Measurements from ENCODE around the gene RHBDF2.

RHBDF2 gene

DNA sequence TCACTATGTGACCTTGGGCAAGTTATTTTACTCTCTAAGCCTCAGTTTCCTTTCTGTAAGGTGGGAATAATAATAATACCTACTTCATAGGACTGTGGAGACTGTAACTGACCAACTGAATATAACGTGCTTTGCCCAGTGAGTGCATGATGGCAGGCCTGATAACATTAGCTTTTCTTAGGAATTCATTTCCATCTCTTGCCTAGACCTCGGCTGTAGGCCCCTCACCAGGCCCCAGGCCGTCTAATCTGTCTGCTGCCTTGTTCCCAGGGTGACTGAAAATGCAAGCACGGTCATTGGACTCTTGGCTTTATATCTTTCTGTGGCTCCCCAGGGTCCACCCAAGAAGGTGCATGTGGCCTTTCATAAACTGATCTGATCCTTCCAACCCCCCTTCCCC, 41.5 kb downstream of the RHBDF2 start:
- DNase-seq (ENCODE audit: low read depth): no peak

DNA sequence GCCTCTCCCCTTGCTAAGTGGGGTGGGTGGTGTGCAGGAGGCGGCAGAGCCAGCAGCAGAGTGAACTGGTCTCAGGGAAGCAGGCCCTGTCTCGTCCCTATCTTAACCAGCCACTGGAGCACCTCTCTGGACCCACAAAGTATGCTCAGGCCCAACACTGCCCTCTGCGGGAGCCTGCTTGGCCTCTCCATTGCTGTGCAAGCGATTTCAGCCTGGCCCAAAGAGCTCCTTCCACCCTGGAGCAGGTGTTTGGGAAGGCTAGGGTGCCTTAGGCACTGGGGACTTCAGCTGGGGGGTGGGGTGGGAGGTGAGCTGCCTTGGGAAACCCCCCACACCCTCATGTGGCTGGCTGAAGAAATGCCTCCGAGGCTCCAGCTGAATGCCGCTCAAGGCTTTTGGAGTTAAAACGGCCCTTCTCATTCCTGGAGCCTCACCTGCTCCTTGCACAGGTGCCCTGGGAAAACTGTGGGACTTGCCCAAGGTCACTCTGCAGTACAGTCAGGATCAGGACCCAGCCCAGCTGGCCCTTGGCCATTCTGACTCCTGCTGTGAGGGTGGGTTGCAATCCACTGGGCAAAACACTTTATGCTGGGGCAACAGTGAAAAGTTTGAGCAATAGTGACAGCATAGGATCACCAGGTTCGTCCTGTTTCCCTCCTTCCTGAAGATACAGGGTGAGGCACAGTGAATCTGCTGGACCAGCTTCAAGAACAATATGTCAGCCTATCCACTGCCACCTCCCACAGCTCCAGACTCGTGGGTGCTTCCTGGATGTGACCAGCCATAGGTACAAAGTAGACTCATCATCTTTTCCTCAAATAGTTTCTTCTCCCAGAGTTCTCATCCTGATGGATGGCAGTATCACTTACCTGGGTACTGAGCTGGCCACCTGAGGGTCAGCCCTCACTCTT, 42.4 kb downstream of the RHBDF2 start:
- DNase-seq (ENCODE audit: low read depth): no peak

- no peak for DNase-seq (ENCODE audit: low read depth)
Measured at GRCh38 chr17:76453431-76453743, 47.8 kb downstream of the RHBDF2 start.

GRCh38 chr17:76452660-76453430, 48.4 kb downstream of the RHBDF2 start, which contains the start of gene UBE2O:
UBE2O (minus strand) TSS chr17:76453152; CDS start chr17:76453141, 11 bp downstream.
- no peak for DNase-seq (ENCODE audit: low read depth)

GRCh38 chr17:76452127-76452659, 49.0 kb downstream of the RHBDF2 start:
- no peak for DNase-seq (ENCODE audit: low read depth)

DNA sequence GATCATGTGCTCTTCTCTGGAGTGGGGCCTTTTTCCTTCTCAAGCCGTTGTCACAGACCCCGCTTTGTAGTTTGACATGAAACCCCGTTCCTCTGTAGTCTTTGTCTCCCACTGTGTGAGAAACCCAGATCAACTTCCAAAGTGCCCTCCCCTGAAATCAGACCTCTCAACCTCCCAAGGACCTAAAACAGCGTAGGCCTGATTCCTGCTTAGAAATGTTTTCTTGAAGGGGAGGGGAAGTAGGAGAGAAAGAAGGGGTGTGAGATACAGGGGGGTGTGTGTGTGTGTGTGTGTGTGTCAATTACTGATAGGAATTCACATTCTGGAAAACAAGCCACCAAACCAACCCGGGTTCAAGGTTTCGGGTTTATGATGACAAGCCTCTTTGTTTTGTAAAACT, 49.7 kb downstream of the RHBDF2 start:
- DNase-seq (ENCODE audit: low read depth): no peak

- DNase-seq (ENCODE audit: low read depth): no peak
Measured at GRCh38 chr17:76449126-76449525, 52.1 kb downstream of the RHBDF2 start.

DNA sequence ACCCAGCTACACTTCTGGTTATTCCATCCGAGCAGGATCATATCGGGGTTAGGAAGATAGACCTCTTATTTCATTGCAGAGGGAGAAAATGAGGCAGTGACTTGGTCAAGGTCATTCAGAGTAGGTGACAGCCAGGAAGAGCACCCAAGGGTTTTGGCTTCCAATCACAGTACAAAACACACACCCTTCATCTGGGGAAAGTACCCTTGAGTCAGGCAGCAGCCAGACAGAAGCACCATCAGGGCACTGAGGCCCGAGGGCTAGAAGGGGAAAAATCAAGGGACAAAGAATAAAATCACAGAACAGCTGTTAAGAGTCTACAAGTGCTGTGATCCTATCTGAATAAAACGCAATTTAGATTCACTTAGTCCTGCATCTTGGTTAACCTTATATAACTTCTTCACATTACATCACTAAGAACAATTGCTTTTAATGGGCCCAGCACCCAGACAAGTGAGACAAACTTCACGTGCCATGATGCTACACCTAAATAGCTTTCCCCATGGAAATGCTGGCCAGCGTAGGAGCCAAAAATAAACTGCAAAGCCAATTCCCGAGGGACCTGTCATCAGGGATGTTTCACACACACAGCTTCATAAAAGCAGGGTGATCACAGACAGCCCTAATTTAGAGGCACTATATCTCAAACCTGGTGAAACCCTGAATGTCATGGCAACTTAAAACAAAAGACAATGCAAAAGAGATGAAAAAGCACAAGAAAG, 53.1 kb downstream of the RHBDF2 start:
- DNase-seq (ENCODE audit: low read depth): no peak

GRCh38 chr17:76446449-76447231, 54.6 kb downstream of the RHBDF2 start:
- peak; percentile 57 for DNase-seq (ENCODE audit: low read depth)

DNA sequence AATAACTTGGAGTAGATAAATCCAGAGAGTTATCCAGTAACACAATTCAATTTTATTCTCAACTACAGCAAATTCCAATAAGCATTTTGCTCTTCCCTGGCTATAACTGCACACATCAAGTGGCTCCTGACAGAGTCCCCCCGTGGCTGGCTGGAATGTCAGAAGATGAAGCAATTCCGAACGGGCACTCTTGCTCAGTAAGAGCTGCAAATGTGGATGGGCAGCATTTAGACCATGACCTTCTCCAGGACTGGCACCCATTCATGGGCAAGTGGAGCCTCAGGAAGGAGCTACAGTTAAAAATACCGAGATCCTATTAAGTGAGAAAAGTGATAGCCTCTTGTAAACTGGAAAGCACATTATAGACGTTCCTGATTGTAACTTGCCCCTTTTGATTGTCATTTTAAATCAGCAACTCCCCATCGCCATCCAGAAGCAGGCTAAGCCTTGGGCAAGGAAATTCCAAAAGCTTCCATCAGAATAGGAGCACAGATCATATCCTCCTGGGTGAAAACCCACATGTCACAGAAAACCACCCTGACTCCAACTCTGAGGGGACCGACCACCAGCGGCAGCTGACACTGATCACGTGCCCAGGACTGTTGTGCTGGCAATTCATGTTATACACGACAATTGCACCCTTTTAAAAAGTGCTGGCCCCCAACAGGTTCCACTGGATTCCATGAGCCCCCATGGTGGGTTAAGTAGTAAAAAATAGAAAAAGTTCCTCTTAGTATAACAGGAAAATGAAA, 55.4 kb downstream of the RHBDF2 start:
- DNase-seq (ENCODE audit: low read depth): no peak

- DNase-seq (ENCODE audit: low read depth): no peak
Measured at GRCh38 chr17:76444518-76445311, 56.5 kb downstream of the RHBDF2 start.

DNA sequence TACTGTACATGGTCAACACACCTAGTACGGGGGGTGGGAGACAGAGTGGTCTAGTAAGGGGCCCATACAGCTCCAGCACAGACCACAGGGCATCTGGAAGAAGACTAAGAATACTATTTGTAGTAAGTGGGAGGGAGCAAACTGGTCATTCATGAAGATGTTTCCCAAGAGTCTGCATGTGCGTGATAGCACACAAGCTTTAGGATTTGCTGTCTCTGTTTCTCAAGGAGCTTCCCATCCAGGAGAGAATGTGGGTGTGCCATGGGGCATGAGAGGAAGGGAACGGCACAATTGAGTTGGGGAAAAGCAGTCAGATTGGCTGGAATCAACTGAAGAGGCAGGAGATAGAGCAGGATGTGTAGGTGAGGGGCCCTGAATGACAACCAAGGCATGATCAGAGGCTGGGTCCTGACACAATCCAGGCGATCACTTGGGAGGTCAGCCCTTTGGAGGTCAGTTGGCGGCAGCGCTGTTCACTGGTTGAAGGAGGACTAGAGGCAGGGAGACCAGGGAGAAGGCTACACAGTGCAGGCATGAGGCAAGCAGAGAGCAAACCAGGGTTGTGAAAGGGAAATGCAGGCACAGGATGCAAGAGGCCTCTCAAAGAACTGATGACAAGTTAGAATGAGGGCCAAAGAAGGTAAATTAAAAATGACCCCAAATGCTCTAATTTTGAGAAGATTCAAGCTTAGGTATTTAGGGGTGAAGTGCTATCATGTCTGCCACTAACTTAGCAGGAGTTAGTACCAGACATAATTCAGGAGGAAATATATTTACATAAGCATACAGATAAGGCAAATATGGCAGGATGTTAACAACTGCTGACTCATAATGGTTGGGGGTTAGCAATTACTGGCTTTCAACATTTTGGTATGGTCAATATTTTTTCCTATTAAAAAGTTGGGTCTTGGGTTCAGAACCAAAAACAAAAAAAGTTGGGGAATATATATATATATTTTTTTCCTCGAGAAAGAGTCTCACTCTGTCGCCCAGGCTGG, 58.6 kb downstream of the RHBDF2 start:
- no peak for DNase-seq (ENCODE audit: low read depth)

GRCh38 chr17:76441686-76442340, 59.4 kb downstream of the RHBDF2 start:
- DNase-seq (ENCODE audit: low read depth): no peak

GRCh38 chr17:76440751-76441362, 60.4 kb downstream of the RHBDF2 start:
- DNase-seq (ENCODE audit: low read depth): no peak

- no peak for DNase-seq (ENCODE audit: low read depth)
Measured at GRCh38 chr17:76439314-76439928, 61.8 kb downstream of the RHBDF2 start.

DNA sequence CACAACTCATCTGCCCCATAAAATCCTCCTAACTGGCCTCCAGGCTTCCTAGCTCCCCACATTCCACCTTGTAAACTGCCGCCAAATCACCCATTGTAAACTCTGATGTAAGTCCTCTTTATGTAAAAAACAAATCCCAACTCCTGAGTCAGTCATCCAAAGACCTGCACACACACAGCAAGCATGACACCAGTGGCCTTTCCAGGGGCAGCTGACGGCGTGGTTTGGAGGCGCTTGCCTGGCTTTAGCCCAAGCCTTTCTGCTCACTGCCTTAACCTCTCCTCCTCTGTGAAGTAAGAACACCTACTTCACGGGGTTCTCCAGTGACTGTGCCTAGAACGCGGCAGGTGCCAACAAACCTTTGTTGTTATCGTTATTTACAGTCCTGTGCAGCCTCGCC, 62.3 kb downstream of the RHBDF2 start:
- DNase-seq (ENCODE audit: low read depth): no peak

Measured in non-pigmented ciliary epithelial cell (primary cell).